SU-DHL-6 (cell line): ENCODE results near the gene BAHD1.

ENCODE experiments used
- H2AFZ ChIP-seq: fragments of 200-600 bp; sonication (generic); 2 replicates; pipeline ENCODE4 v1.6.1; 2014; ENCODE audit warnings: low read depth, mild to moderate bottlenecking, moderate library complexity, mixed read lengths, antibody characterized with exemption, low read length; ENCODE audit not compliant: severe bottlenecking
- H3F3A ChIP-seq: fragments of 200-600 bp; shearing (Covaris generic); 2 replicates; pipeline ENCODE4 v1.6.0; 2016; ENCODE audit warnings: antibody characterized with exemption, mild to moderate bottlenecking; ENCODE audit not compliant: insufficient read depth
- H3K27ac ChIP-seq: fragments of 200-600 bp; sonication (generic); 2 replicates; pipeline ENCODE4 v1.5.1; 2016; ENCODE audit warnings: low read depth, mild to moderate bottlenecking, low read length, moderate library complexity, mixed read lengths
- H3K27me3 ChIP-seq: fragments of 200-600 bp; sonication (generic), shearing (Covaris generic); 2 replicates; pipeline ENCODE4 v1.6.0; 2014; ENCODE audit warnings: mild to moderate bottlenecking, low read length
- H3K36me3 ChIP-seq: fragments of 200-600 bp; sonication (generic); 2 replicates; pipeline ENCODE4 v1.6.1; 2014; ENCODE audit warnings: mild to moderate bottlenecking, low read length, mixed read lengths
- H3K4me2 ChIP-seq: fragments of 300-600, 200-600 bp; shearing (Covaris generic), sonication (generic); 2 replicates; pipeline ENCODE4 v1.6.0; 2014; ENCODE audit warnings: low read length, low read depth, mild to moderate bottlenecking; ENCODE audit not compliant: poor library complexity, severe bottlenecking
- H3K4me3 ChIP-seq: fragments of 200-600 bp; sonication (generic); 2 replicates; pipeline ENCODE4 v1.5.1; 2014; ENCODE audit warnings: antibody characterized with exemption, low read length, mild to moderate bottlenecking, mixed read lengths; ENCODE audit not compliant: insufficient read depth, poor library complexity, severe bottlenecking
- H3K79me2 ChIP-seq: fragments of 200-600 bp; sonication (generic); 2 replicates; pipeline ENCODE4 v1.6.1; 2014; ENCODE audit warnings: mild to moderate bottlenecking, low read length, moderate library complexity; ENCODE audit not compliant: insufficient read depth
- H3K9ac ChIP-seq: fragments of 200-600 bp; sonication (generic); 2 replicates; pipeline ENCODE4 v1.7.0; 2014; ENCODE audit warnings: mild to moderate bottlenecking, low read length
- H3K9me2 ChIP-seq: fragments of 200-600 bp; sonication (generic); replicated peaks from 2 replicates; pipeline ENCODE4 v1.6.1; 2014; ENCODE audit warnings: low read length; ENCODE audit not compliant: insufficient read depth
- H3K9me3 ChIP-seq: fragments of 200-600 bp; sonication (generic); 2 replicates; pipeline ENCODE4 v1.6.1; 2014; ENCODE audit warnings: low read length, mixed read lengths; ENCODE audit not compliant: insufficient read depth
- H4K20me1 ChIP-seq: fragments of 200-600 bp; sonication (generic); 2 replicates; pipeline ENCODE4 v1.6.1; 2014; ENCODE audit warnings: low read depth, mild to moderate bottlenecking, antibody characterized with exemption, low read length, moderate library complexity, mixed read lengths
- EZH2phosphoT487 ChIP-seq: fragments of 200-600 bp; sonication (generic), shearing (Covaris generic); conservative IDR thresholded peaks from 2 replicates; pipeline ENCODE4 v1.6.1; 2018; ENCODE audit warnings: mild to moderate bottlenecking, antibody characterized with exemption, low read length, moderate library complexity, mixed read lengths
- TF ChIP-seq, protein P1 (sequence below): fragments of 200-600 bp; sonication (generic); IDR thresholded peaks from one replicate; pipeline ENCODE4 v1.5.1; 2017; ENCODE audit warnings: antibody characterized with exemption, mild to moderate bottlenecking, low read length, moderate library complexity; ENCODE audit not compliant: insufficient read depth, poor library complexity, severe bottlenecking

The BAHD1 gene

DNA sequence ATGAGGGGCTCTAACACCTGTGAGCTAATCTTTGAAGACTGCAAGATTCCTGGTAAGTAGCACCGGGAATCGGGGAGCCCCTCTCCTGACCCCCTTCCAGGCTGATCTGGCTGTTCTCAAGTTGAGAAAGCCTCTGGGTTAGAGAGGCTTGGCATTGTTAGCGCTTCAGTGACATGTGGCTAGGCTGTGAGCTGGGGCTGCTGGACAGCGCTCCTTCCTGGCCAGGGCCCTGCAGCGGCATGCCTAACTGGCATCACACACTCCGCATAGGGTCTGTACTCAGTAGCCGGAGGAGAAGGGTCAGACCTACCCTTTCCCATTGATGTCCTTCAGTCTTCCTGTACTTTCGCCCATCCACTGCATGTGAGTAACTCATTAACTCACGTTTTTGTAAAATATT lies 27.7 kb upstream of the BAHD1 start:
- Histone ChIP-seq H3K9me3 (no peaks in the 10 kb centered on the region), H3F3A (no peaks in the 10 kb centered on the region), H3K9ac (no peak overlapping the region), H3K9me2 (no peaks in the 10 kb centered on the region), H3K4me3 (no peak overlapping the region), H3K4me2 (no peak overlapping the region), H3K27me3 (no peaks in the 10 kb centered on the region), H4K20me1 (no peaks in the 10 kb centered on the region), H3K79me2 (no peaks in the 10 kb centered on the region), H3K27ac (no peak overlapping the region), H2AFZ (no peak overlapping the region), H3K36me3 (no peaks in the 10 kb centered on the region)
- TF ChIP-seq, protein P1, sequence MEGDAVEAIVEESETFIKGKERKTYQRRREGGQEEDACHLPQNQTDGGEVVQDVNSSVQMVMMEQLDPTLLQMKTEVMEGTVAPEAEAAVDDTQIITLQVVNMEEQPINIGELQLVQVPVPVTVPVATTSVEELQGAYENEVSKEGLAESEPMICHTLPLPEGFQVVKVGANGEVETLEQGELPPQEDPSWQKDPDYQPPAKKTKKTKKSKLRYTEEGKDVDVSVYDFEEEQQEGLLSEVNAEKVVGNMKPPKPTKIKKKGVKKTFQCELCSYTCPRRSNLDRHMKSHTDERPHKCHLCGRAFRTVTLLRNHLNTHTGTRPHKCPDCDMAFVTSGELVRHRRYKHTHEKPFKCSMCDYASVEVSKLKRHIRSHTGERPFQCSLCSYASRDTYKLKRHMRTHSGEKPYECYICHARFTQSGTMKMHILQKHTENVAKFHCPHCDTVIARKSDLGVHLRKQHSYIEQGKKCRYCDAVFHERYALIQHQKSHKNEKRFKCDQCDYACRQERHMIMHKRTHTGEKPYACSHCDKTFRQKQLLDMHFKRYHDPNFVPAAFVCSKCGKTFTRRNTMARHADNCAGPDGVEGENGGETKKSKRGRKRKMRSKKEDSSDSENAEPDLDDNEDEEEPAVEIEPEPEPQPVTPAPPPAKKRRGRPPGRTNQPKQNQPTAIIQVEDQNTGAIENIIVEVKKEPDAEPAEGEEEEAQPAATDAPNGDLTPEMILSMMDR = no peak
- no peak for TF ChIP-seq EZH2phosphoT487

DNA sequence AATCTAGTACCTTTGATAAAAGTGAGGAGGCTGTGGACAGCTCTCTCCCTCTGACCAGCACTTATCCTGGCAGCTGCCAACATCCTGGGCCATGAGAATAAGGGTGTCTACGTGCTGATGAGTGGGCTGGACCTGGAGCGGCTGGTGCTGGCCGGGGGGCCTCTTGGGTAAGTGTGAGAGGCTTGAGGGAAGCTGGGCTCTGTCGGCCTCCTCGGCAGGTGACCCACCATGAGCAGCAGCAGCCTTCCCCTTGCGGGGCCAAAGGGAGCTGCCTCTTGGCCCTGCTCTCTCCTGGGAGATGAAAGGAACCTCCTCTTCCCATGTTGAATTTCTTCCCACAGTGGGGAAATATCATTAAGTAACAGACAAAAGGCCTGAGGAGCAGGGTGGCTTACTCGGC lies 25.9 kb upstream of the BAHD1 start:
- no peak overlapping the region for H3K9ac ChIP-seq
- H3K9me2 ChIP-seq = no peaks in the 10 kb centered on the region
- H3F3A ChIP-seq = no peaks in the 10 kb centered on the region
- no peaks in the 10 kb centered on the region for H4K20me1 ChIP-seq
- H3K4me2 ChIP-seq = no peak overlapping the region
- no peak for TF ChIP-seq EZH2phosphoT487
- TF ChIP-seq, protein P1 = no peak
- H3K79me2 ChIP-seq = no peaks in the 10 kb centered on the region
- H3K36me3 ChIP-seq = no peaks in the 10 kb centered on the region
- H3K27me3 ChIP-seq = no peaks in the 10 kb centered on the region
- no peaks in the 10 kb centered on the region for H3K9me3 ChIP-seq
- no peak overlapping the region for H2AFZ ChIP-seq
- no peak overlapping the region for H3K27ac ChIP-seq
- H3K4me3 ChIP-seq = no peak overlapping the region

DNA sequence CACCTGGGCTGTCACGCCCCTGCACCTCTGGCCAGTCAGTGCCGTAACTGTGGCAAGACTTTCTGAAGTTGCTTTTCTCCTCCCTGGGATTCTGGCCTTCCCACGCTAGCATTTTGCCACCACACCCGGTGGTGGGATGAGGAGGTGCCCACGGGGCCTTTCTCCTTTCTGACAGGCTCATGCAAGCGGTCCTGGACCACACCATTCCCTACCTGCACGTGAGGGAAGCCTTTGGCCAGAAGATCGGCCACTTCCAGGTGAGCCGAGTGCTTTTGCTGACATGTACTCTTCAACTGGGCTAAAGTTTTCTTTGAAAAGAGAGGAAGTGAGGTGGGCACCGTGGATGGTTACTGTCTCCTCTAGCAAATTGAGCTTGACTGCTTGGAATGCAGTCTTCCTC lies 25.5 kb upstream of the BAHD1 start:
- H3K9me3 ChIP-seq = no peaks in the 10 kb centered on the region

More for the DNA sequence above, 25.5 kb upstream of the BAHD1 start:
- Histone ChIP-seq H3K4me3 (no peak overlapping the region), H2AFZ (no peak overlapping the region), H3F3A (no peaks in the 10 kb centered on the region), H3K27ac (no peak overlapping the region), H3K79me2 (no peaks in the 10 kb centered on the region), H3K27me3 (no peaks in the 10 kb centered on the region), H3K9ac (no peak overlapping the region), H3K36me3 (no peaks in the 10 kb centered on the region), H3K9me2 (no peaks in the 10 kb centered on the region), H4K20me1 (no peaks in the 10 kb centered on the region), H3K4me2 (no peak overlapping the region)
- TF ChIP-seq, protein P1 = no peak
- TF ChIP-seq EZH2phosphoT487 = no peak
